GM18858 (cell line): ENCODE data around the gene RNASEL.
"Not testable (repeated sequence)": the region's sequence is repeated elsewhere in the genome, so short reads cannot be mapped to it uniquely, and the experiment has no call there.

Experiments
- ATAC-seq: cut with Tn5 transposase; IDR thresholded peaks from one replicate; pipeline ENCODE4 v1.9.1; 2021; ENCODE audit not compliant: unreplicated experiment

RNASEL gene

GRCh38 chr1:182567629-182568028 is 21.4 kb downstream of the RNASEL start:
- no peak for ATAC-seq

- no peak for ATAC-seq
Observed at GRCh38 chr1:182565537-182565936, 23.5 kb downstream of the RNASEL start.

DNA sequence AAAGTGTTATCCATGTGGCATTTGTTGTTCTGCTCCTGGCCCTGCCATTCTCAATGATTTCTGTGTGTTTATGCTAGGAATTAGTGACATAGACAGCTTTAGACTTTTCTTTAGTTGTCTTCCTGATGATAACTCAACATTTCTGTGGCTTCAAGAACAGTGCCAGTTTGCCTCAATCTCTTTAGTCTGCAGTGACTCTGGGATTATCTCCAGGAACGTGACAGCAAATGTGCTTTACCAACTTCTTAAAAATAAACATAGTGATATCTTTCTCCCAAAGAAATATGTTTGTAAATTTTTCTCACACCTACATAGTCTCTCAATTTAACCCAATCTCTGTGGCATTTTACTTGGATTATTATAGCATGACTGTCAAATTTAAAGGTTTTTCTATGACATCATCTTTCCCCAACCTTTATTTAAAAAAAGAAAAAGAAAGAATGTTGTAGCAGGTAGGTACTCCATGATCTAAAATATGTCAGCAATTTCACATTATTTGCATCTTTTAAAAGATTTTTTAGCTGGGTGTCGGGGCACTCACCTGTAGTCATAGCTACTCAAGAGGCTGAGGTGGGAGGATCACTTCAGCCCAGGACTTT is 24.6 kb downstream of the RNASEL start:
- no peak for ATAC-seq

DNA sequence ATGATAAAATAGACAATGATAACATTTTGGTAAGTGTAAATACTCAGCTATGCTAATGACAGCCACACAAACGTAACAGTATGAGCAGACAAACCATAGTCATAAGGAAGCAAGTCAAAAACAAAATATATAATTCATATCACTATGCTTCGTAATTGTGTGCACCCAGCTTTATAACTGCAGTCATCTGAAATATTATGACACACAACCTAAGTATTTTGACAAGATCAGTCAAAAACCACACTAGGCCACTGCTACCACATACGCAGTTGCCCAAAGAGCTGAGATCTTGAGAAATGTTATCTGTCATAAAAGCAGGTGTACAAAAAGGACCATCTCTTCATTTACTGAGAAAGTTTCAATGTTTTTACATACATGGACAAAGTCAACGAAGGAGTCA is 26.0 kb downstream of the RNASEL start:
- no peak for ATAC-seq

DNA sequence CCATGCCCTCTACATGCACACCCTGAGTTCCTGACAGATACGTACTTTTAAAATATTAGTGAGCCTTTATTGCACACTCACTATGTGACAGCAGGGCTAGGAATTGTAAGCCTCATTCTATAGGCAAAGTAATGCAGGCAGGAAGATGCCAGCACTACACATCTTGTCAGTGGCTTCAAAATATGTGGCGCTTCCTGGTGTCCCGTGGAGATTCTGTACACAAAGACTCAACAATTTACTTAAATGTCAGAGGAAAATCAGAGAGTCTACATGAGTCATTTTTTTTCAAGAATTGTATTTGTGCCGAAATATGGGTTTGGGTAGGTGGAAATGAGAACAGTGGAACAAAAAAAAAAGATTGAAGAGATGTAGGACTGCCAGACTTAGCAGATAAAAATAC is 27.6 kb downstream of the RNASEL start:
- ATAC-seq = no peak

DNA sequence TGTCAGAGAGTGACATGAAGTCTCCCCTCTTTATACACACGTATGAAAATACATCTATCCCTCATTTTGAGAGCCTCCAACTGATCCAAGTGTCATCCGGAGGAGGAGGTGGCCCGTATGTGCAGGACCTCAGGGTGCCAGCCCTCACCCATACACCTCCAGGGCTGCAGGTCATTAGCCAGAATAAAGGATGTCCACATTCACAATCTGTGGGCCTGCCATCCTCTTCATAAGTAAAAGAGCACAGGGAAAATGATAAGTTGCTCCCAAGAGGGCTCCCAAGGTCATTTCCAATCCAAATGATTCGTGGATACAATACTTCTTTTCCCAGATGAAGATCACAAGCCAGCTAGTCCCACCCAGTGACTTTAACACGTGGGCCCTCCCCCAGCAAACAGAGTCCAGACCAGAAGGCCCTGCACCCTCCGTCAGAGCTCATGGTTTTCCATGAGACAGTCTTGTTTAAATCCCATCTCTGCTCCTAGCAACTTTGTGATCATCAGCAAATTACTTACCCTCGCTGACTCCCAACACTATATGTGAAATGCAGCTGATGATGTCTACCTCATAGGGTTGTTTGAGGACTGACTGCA is 28.6 kb downstream of the RNASEL start:
- no peak for ATAC-seq

DNA sequence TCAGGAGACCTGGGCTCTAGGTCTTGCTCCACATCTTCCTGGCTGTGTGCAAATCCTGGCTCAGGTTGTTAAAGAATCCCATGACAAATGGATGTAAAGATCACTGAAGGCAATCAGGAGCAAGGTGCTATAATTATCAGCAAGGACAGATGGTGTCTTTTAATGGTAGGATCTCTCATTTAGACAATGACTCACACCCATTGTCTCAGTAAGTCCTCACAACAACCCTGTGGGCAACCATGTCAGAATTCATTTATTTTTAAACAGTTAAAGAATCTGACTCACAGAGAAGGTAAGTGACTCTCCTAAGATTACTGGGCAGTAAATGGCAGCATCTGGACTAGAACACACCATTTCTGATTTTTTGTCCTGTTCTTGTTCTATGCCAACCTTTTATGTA is 32.8 kb downstream of the RNASEL start:
- no peak for ATAC-seq

DNA sequence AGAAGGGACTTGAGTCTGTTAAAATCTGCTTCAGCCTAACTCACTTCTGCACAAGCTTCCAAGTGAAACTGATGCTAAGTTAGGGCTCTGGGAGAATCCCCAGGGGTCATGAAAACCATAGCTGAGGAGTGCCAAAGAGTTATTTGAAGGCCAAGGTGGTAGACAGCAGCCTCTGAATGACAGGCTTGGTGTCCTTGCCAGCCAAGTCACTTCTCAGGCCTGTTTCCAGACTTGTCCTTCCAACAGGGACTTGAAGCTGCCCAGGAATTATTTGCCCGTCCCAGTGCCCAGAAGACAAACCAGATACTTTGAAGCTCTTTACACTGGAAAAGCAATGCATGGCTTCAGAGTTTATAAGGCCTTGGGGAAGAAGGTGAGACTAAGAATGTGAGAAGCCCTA is 33.6 kb downstream of the RNASEL start:
- no peak for ATAC-seq

DNA sequence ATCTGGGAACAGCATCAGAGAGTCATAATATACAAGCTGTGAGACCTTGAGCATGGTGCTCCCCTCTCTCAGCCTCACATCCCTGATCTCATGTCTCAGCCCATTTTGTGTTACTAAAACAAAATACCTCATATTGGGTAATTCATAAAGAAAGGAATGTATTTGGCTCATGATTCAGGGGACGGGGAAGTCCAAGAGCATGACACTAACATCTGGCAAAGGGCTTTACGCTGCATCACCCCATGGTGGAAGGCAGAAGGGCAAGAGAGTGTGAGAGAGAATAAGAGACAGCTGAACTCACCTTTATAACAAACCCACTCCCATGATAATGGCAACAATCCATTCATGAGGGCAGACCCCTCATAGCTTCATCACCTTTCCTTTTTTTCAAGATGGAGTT is 36.5 kb downstream of the RNASEL start:
- no peak for ATAC-seq

DNA sequence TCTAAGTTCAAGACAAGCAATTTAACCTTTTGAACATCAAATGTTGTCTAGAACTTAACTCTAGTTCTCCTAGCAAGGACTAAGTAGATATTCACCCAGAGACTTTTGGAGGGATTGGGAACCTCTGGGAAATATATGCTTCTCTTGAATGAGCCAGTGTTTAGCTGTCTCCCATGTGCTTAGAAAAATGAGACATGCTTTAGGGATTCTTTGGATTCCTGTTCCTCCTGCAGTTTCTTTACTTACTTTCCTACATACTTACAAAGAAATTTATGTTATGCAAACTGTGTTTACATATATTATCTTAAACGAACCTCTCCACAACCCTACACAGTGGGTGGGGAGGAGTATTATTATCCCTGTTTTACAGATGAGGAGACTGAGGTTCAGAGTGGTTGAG is 39.2 kb downstream of the RNASEL start:
- ATAC-seq = no peak

DNA sequence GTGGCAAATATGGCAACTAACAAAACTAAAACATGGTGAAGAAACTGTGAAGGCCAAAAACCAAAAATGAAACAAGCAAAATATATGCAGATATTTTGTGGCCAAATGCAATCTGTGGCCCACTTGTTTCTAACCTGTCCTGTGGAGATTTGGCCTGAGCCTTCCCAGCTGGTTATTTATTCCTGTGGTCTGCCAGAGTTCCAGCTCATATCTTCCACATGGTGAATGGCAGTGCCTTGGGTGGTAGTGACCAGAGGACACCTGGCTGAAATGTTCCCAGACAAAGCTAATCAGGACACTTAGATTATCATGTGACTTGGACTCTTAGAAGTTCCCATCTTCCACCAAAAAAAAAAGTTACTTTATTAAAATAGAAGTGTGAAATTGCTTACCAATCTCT is 39.7 kb downstream of the RNASEL start:
- ATAC-seq = no peak

DNA sequence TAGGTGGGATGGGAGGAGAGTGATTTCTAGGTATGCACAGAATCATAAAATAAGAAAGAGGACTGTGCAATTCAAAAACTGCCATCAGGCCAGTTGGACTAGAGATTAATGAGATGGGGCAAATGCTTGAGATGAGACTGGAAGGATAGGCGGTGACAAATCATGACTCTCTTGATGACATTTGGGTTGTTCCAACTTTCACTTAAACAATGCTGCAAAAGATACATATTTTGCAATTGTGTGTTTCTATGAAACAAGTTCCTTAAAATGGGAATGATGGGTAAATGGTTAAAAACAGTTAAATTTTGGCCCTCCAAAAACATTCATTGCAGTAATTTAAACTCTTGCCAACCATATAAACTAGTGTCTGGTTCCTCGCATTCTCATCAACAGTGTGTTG is 55.2 kb downstream of the RNASEL start:
- ATAC-seq = no peak

DNA sequence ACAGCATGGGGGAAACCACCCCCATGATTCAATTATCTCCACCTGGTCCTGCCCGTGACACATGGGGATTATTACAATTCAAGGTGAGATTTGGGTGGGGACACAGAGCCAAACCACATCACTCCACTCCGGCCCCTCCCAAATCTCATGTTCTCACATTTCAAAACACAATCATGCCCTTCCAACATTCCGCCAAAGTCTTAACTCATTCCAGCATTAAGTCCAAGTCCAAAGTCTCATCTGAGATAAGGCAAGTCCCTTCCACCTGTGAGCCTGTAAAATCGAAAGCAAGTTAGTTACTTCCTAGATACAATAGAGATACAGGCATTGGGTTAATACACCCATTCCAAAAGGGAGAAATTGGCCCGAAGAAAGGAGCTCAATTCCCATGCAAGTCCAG is 60.9 kb downstream of the RNASEL start:
- ATAC-seq = not testable (repeated sequence)

DNA sequence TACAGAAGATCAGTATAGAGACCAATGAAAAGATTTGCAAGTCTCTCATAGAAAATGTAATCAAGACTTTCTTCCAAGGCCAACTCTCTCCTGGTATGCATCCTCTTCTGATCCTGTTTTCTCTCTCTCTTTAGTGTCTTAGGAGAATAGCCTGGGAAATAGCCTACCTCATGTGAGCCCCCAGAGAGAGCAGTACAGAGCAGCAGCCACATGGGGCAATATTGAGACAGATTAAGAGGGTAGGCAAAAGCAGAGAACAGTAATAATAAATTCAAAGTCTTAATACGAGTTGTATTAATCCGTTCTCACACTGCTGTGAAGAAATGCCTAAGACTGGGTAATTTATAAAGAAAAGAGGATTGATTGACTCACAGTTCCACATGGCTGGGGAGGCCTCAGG is 61.4 kb downstream of the RNASEL start:
- no peak for ATAC-seq

DNA sequence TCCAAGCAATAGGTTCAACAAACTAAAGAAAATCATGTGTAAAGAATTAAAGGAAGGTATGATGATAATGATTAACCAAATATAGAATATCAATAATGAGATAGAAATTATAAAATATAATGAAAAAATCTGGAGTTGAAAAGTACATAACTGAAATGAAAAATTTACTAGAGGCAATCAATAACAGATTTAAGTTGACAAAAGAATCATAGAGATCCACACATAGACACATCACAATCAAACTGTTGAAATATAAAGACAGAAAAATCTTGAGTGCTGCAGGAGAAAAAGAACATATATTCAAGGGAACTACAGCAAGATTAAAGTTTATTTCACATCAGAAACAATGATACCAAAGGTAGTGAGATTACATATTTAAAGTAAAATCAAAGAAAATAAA is 63.7 kb downstream of the RNASEL start:
- no peak for ATAC-seq
